Measurements from ENCODE around the gene PGD.
"Not testable (repeated sequence)": the region's sequence is repeated elsewhere in the genome, so short reads cannot be mapped to it uniquely, and the experiment has no call there.

Gene PGD

GRCh38 chr1:10440305-10440704, 41.4 kb downstream of the PGD start:
- FAIRE-seq, result no peak

- no peak for FAIRE-seq
These were observed 41.9 kb downstream of the PGD start for GRCh38 chr1:10440794-10441193.

DNA sequence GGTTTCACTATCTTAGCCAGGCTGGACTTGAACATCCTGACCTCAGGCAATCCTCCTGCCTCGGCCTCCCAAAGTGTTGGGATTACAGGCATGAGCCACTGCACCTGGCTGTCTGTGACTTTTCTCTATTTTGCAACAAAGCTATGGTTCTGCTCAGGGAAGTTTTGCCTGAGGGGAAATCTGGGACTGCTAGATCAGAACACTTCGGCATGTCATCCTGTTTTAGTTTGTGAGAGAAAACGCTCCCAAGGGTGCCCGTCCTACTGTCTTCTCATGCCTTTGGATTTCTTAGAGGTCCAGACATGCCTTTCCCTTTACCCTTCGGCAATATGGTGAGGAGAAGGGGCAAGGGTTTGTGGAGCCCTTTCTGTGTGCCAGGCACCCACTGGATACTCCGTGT, 45.4 kb downstream of the PGD start:
- FAIRE-seq, result no peak

- no peak for FAIRE-seq
These were observed 46.0 kb downstream of the PGD start for GRCh38 chr1:10444795-10445397.

DNA sequence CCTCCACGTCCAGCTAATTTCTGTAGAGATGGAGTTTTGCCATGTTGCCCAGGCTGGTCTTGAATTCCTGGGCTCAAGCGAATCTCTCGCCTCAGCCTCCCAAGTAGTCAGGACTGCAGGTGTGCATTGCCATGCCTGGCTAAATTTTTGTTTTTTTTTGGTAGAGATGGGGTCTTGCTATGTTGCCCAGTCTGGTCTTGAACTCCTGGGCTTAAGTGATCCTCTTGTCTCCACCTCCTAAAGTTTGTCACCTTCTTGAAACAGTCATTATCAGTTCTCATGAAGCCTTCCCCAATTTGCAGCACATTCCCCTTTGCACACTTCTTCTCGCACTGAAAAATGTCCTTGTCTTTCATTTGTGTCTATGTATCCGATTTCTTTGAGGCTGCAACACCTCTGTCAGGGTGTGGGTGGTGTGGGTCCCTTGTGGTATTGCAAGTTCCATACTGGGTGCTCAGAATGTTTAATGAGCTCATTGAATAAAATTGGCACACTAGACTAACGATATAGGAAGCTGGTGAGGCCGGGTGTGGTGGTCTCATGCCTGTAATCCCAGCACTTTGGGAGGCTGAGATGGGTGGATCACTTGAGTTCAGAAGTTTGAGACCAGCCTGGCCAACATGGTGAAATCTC, 48.0 kb downstream of the PGD start:
- FAIRE-seq, result no peak

DNA sequence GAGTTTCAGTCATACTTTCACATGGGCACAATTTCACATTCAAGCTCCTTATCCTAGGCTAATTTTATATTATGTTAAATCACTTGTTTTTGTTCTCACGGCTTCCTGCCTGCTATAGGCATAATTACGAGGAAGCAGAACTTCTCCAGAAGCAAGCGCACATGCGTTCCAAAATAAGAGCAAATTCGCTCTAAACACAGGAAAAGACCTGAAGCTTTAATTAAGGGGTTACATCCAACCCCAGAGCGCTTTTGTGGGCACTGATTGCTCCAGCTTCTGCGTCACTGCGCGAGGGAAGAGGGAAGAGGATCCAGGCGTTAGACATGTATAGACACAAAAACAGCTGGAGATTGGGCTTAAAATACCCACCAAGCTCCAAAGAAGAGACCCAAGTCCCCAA, 50.9 kb downstream of the PGD start, which contains the start of gene CORT:
Gene CORT (plus strand): TSS at position 281 of the 400 bp plus-strand sequence. CDS start 193 bp downstream, outside the sequence.
- FAIRE-seq, result no peak

- FAIRE-seq, result no peak
These were observed 51.4 kb downstream of the PGD start for GRCh38 chr1:10450156-10450814.

DNA sequence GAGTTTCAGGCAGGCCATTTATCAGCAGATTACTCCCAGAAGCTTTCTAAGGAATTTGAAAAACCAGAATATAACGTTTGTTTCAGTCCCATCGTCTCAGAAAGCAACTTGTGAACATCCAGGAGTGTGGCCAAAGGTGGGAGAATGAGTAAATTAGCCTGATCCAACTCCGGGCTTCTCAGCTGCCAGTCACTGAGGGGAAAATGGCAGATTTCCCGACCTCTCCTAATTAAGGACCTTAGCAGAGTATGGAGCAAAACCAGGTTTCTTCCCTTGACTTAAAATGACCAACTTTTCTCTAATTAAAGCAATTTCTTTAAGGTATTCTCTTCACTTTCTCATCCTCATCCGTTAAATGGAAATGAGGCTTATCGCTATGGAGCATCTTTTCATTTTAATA, 52.0 kb downstream of the PGD start:
- no peak for FAIRE-seq

DNA sequence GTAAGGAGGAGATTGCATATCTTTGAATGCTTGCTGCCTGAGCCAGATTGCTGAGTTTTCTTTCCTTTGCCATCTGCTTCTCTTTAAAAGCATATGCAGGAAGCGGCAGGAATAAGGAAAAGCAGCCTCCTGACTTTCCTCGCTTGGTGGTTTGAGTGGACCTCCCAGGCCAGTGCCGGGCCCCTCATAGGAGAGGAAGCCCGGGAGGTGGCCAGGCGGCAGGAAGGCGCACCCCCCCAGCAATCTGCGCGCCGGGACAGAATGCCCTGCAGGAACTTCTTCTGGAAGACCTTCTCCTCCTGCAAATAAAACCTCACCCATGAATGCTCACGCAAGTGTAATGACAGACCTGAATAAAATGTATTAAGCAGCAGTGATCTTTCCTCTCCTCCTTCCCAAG, 52.4 kb downstream of the PGD start:
- FAIRE-seq, result no peak

DNA sequence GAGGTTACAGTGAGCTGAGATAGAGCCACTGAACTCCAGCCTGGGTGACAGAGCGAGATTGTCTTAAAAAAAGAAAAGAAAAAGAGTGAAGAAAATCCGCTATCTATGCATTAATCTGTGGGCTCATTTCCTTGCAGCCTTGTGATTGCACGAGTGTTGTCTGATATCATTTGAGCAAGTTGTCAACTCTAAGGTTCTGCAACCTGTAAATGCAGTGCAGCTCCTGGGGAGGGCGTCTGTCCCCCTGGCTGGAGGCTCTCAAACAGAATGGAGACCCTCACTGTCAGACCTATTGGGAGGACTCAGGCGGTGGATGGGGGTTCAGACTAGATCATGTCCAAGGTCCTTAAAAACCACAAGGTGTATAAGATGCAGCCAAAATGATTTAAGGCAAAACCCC, 57.2 kb downstream of the PGD start:
- no peak for FAIRE-seq

DNA sequence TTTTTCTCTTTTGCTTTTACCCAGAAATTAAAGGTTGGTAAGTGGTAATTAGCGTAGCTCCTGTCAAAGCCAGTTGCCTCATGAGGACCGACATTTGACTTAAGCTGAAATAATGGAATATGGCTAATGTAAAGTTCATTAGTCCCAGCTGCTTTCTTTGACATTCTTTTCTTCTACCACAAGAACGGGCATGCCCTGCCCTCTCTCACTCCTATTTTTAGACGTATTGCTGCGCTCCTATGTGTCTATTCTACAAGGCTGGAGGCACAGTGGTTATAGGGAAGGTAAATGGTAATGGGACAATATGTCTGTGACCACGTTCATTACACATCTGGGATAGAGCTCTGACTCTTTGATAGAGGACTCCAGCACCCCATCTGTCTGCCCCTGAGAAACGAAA, 57.8 kb downstream of the PGD start:
- no peak for FAIRE-seq

DNA sequence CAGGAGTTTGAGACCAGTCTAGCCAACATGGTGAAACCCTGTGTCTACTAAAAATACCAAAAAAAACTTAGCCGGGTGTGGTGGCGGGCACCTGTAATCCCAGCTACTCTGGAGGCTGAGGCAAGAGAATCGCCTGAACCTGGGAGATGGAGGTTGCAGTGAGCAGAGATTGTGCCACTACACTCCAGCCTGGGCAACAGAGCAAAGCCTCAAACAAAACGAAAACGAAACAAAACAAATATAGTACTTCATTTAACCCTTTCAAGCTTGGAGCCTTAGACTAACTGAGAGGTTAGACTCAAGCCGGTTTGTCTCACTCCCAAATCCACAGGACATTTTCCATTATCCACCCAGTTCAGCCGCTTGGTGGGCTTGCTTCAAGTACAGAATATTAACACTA, 58.6 kb downstream of the PGD start:
- FAIRE-seq, result not testable (repeated sequence)

GRCh38 chr1:10457875-10458274, 59.0 kb downstream of the PGD start:
- no peak for FAIRE-seq

DNA sequence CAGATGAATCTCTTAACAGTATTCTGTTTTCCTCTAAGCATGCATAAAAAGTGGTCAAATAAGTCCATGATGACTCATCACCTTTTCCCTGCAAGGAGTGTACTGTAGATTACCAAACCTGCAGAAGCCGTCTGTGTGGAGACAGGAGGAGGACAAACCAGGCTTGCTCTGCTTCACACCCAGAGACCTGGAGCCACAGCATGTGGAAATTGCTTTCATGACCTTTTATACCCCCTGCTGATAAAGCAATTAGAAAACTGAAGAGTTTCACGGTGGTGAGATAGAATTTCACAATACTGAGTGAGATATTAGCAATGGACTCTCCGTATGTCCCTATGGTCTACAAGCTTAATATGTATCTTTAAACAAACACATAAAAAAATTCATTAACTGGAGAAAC, 60.3 kb downstream of the PGD start:
- FAIRE-seq, result no peak

- FAIRE-seq, result no peak
These were observed 68.2 kb downstream of the PGD start for GRCh38 chr1:10467078-10467477.

- no peak for FAIRE-seq
These were observed 71.2 kb downstream of the PGD start for GRCh38 chr1:10470043-10470442.

All from islet of Langerhans (tissue), 1 donor.